ENCODE measurements around the gene ERC1. TPM values are rescaled to one million over a fixed set of nuclear protein-coding genes. Genes with fewer than 3 reads are reported as not detected.
A peak's percentile ranks its signal among the peaks of the same experiment; 100 is the strongest.
"Not testable (repeated sequence)": the region's sequence is repeated elsewhere in the genome, so short reads cannot be mapped to it uniquely, and the experiment has no call there.

Gene ERC1
- total RNA-seq, 1 donor = 17.2 TPM

DNA sequence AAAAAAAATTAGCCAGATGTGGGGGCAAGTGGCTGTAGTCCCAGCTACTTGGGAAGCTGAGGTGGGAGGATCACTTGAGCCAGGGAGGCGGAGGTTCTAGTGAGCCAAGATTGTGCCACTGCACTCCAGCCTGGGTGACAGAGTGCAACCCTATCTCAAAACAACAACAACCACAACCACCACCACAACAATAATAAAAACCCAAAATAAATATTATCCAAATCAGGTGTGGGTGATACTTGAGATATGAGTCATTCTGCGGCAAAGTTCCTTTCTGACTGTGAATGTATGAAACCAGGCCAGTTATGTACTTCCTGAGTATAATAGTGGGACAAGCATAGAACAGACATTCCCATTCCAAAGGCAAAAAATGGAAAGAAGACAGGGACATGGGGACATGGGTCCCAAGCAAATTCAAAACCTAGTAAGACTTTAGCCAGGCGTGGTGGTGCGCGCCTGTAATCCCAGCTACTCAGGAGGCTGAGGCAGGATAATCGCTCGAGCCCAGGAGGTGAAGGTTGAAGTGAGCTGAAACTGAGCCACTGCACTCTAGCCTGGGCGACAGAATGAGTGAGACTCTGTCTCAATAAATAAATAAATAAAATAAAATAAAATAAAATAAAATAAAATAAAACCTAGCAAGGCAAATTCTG is 9.7 kb upstream of the ERC1 start:
- no peak for DNase-seq (ENCODE audit: low read depth in 2 of 3, low spot score in 2 of 3)

- no peak for DNase-seq (ENCODE audit: low read depth in 2 of 3, low spot score in 2 of 3)
These were observed 9.1 kb upstream of the ERC1 start for GRCh38 chr12:981961-982360.

DNA sequence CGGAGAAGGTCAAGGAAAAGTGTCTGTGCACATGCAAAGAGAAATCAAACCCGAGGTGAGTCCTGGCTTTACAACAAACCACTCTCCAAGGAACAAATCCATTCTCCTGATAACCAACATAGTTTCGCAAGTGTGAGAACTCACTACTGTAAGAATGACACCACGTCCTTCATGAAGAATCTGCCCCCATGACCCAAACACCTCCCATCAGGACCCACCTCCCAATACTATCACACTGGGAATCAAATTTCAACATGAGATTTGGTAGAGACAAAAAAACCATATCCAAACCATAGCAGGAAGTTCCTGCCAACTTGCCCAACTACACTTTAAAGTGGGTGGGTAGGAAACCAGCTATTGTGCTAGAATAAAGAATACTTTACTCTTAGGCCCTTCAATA is 2.4 kb upstream of the ERC1 start:
- DNase-seq (ENCODE audit: low read depth in 2 of 3, low spot score in 2 of 3) = no peak

GRCh38 chr12:989051-989450 is 2.0 kb upstream of the ERC1 start:
- no peak for DNase-seq (ENCODE audit: low read depth in 2 of 3, low spot score in 2 of 3)

DNA sequence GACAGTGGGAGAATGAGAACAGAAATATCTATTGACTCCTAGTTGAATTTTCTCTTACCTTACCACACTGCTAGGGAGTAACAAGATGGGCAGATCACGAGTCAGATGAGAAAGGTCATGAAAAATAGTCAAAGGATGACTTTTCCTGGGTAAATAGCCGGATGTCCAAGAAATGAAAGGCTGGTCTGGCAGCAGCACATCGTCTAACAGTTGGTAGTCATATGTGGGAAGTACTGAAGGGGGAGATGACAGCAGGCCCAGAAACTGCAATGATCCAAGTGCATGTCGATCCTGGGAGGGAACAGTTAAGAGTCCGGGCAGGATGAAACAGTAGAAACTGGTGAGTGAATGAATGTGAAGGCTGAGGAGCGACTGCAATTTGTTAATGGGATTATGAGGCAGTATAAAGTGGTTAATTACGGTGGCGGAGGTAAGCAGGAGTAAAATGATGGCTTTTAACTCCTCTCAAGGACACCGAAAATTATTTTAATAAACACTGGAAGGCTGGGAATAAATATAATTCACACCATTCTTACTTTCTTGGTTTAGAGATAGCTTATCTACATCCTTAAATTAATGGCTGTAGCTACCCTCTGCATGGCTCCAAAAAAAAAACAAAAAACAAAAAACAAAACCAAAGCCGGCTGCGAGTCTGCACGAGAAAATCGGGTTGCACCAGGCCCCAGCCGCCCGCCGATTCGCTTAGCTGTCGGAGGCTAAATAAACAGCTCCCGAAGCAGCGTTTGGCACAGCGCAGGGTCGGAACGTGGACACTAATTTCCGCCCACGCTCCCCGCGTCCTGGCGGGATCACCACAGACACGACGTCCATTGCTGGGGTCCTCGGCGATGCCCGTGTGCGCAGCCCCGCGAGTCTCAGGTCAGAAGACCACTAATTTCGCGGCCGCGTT is 1.0 kb upstream of the ERC1 start:
- DNase-seq (ENCODE audit: low read depth in 2 of 3, low spot score in 2 of 3) = peak in 1 of 3 donors; percentile 66

- peak in 1 of 3 donors; percentile 6 for DNase-seq (ENCODE audit: low read depth in 2 of 3, low spot score in 2 of 3)
These were observed 619 bp downstream of the ERC1 start for GRCh38 chr12:991350-992333.

GRCh38 chr12:992647-993046 is 1.6 kb downstream of the ERC1 start:
- peak in 1 of 3 donors; percentile 1 for DNase-seq (ENCODE audit: low read depth in 2 of 3, low spot score in 2 of 3)

DNA sequence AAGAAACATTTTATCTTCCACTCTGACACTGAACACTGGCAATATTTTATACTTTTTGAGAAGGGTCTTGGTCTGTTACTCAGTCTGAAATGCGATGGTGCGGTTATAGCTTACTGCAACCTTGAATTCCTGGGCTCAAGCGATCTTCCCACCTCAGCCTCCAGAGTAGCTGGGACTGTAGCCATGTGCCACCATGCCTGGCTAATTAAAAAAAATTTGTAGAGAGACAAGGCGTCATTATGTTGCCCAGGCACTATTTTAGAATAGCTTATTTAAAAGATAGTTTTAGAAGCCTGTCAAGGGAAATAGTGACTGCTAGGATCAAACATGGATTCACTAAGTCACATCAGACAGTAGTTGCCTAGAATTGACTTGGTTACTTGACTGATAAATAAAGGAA is 5.9 kb downstream of the ERC1 start:
- no peak for DNase-seq (ENCODE audit: low read depth in 2 of 3, low spot score in 2 of 3)

DNA sequence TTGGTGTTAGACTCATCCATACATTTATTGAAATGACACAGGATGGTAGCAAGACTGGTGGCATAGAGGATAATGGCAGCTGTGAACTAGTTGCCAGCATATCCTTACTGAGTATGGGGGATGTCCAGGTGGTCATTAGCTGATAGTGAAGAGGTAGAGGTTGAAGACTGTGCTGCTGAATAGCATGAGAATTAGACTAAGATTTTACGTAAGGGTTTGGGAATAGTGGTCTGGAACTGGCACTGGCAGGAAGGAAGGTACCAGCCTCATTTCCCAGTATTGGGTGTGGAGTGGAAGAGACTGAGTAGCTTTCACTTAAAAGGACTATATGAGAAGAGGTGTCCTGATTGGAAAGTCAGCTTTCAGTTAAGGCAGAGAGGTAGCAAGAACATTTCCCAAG is 6.5 kb downstream of the ERC1 start:
- DNase-seq (ENCODE audit: low read depth in 2 of 3, low spot score in 2 of 3) = no peak

- DNase-seq (ENCODE audit: low read depth in 2 of 3, low spot score in 2 of 3) = no peak
These were observed 7.2 kb downstream of the ERC1 start for GRCh38 chr12:998020-998874.

GRCh38 chr12:999736-1000135 is 8.7 kb downstream of the ERC1 start:
- not testable (repeated sequence) for DNase-seq (ENCODE audit: low read depth in 2 of 3, low spot score in 2 of 3)

DNA sequence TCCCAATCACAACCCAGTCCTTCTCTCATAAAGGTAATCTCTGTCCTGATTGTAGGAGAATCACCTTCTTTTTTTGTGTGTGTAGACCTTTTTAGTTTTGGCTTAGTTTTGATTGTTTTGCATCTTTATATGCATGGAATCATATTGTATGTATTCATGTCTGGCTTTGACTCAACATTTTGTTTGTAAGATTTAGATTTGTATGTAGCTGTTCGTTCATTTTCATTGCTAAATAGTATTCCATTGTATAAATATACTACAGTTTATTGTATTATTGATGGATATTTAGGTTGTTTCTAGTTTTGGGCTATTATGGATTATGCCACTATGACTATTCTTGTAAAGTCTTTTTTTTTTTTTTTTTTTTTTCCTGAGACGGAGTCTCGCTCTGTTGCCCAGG is 10.5 kb downstream of the ERC1 start:
- no peak for DNase-seq (ENCODE audit: low read depth in 2 of 3, low spot score in 2 of 3)

GRCh38 chr12:1003600-1004271 is 12.7 kb downstream of the ERC1 start:
- DNase-seq (ENCODE audit: low read depth in 2 of 3, low spot score in 2 of 3) = no peak

- DNase-seq (ENCODE audit: low read depth in 2 of 3, low spot score in 2 of 3) = no peak
These were observed 15.2 kb downstream of the ERC1 start for GRCh38 chr12:1006255-1006654.

DNA sequence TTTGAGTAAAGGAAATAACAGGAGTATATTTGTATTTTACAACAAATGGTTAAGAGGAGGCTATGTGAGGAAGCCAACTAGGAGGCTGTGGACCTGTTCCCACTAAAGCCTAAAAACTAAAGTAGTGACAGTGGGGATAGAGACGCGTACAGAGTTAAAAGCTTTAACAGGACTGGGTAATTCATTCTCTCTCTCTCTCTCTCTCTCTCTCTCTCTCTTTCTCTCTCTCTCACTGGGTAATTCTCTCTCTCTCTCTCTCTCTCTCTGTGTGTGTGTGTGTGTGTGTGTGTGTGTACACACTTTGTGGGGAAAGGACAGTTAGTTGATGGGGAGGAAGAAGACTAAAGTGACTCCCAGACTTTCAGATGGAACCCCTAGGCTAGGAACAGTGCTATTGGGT is 16.3 kb downstream of the ERC1 start:
- DNase-seq (ENCODE audit: low read depth in 2 of 3, low spot score in 2 of 3) = no peak

DNA sequence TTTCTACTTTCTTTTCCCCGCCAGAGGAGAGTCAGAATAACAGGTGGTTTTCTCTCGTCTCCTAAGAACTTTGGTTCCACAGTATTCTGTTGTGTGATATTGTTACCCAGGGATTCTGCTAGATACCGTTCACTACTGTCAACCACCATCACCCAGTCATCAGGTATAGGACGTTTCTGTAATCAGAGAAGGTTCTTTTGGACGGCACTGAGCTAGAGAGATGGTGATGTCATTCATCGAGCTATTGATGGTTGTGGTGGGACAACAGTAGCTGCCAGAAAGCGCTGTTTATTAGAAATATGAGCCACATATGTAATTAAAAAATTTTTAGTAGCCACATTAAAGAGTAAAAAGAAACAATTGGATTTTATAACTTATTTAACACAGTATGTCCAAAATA is 17.0 kb downstream of the ERC1 start:
- DNase-seq (ENCODE audit: low read depth in 2 of 3, low spot score in 2 of 3) = no peak

GRCh38 chr12:1011091-1011490 is 20.1 kb downstream of the ERC1 start:
- DNase-seq (ENCODE audit: low read depth in 2 of 3, low spot score in 2 of 3) = no peak

DNA sequence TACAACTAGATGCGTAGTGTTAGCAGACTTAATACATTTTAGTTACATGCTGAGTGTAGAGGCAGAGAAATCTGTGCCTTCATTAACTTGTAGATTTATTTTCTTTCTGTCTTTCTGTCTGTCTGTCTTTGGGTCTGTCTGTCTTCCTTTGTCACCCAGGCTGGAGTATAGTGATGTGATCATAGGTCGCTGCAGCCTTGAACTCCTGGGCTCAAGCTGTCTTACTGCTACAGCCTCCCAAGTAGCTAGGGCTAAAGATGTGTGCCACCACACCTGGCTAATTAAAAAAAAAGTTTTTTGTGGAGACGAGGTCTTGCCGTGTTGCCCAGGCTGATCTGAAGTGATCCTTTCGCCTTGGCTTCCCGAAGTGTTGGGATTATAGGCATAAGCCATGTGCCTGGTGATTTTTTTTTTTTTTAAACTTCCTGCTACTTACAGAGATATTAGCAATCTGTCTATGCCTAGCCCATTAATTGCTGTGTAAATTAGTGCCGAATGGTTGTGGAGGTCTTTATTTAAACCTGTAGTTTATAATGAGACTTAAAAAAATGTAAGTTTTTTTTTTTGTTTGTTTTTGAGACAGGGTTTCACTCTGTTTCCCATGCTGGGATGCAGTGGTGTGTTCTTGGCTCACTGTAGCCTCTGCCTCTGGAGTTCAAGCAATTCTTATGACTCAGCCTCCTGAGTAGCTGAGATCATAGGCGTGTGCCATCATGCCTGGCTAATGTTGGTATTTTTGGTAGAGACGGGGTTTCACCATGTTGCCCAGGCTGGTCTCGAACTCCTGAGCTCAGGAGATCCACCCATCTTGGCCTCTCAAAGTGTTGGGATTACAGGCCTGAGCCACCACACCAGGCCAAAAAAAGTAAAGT is 22.8 kb downstream of the ERC1 start:
- no peak for DNase-seq (ENCODE audit: low read depth in 2 of 3, low spot score in 2 of 3)

DNA sequence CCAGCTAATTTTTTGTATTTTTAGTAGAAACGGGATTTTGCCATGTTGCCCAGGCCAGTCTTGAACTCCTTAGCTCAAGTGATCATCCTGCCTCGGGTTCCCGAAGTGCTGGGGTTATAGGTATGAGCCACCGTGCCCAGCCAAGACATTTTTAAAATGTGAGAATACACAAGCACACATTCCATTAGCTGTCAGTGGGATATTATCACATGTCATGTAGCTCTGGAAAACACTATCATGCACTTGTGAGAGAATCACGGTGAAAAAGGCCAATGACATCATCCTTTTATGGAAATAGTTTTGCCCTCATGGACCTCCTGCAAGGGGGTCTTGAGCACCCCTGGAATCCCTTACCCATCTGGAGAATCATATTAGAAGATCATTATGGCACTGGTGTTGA is 28.3 kb downstream of the ERC1 start:
- DNase-seq (ENCODE audit: low read depth in 2 of 3, low spot score in 2 of 3) = no peak
